HG03280 (cell line): Measurements from ENCODE around the gene FBLN2.

Experiments
- ATAC-seq: cut with Tn5 transposase; IDR thresholded peaks from one replicate; pipeline ENCODE4 v1.9.1; 2021; ENCODE audit warnings: mild to moderate bottlenecking, moderate library complexity; ENCODE audit not compliant: unreplicated experiment

Gene FBLN2

GRCh38 chr3:13636186-13636585 lies 87.3 kb downstream of the FBLN2 start:
- no peak for ATAC-seq

- ATAC-seq, result no peak
These were observed 87.9 kb downstream of the FBLN2 start for GRCh38 chr3:13636874-13637273.

GRCh38 chr3:13637311-13637891 lies 88.5 kb downstream of the FBLN2 start:
- ATAC-seq, result no peak

GRCh38 chr3:13637953-13638352 lies 89.0 kb downstream of the FBLN2 start:
- no peak for ATAC-seq

GRCh38 chr3:13638927-13639326 lies 90.0 kb downstream of the FBLN2 start:
- no peak for ATAC-seq

- ATAC-seq, result no peak
These were observed 93.7 kb downstream of the FBLN2 start for GRCh38 chr3:13642597-13642996.

- ATAC-seq, result no peak
These were observed 95.6 kb downstream of the FBLN2 start for GRCh38 chr3:13644341-13645117.

- no peak for ATAC-seq
These were observed 97.1 kb downstream of the FBLN2 start for GRCh38 chr3:13645801-13646637.

- ATAC-seq, result no peak
These were observed 98.6 kb downstream of the FBLN2 start for GRCh38 chr3:13647298-13648059.

- peak; percentile 46 for ATAC-seq
These were observed 99.4 kb downstream of the FBLN2 start for GRCh38 chr3:13648060-13649001.

GRCh38 chr3:13650210-13651056 lies 101.5 kb downstream of the FBLN2 start:
- peak; percentile 59 for ATAC-seq

- no peak for ATAC-seq
These were observed 102.1 kb downstream of the FBLN2 start for GRCh38 chr3:13651057-13651400.

GRCh38 chr3:13651775-13652428 lies 103.0 kb downstream of the FBLN2 start:
- no peak for ATAC-seq

- ATAC-seq, result no peak
These were observed 103.8 kb downstream of the FBLN2 start for GRCh38 chr3:13652728-13653127.

GRCh38 chr3:13653631-13654279 lies 104.8 kb downstream of the FBLN2 start:
- ATAC-seq, result no peak

- ATAC-seq, result no peak
These were observed 105.6 kb downstream of the FBLN2 start for GRCh38 chr3:13654330-13655060.
